Erythroblast (primary cell): Measurements from ENCODE around the gene FARP1.

Experiments used
- GATA1 ChIP-seq: IDR thresholded peaks from 2 replicates; pipeline ENCODE4 v1.6.1; 2011; ENCODE audit warnings: low read depth, mild to moderate bottlenecking, control low read depth, low read length, moderate library complexity
- POLR2A ChIP-seq: IDR thresholded peaks from 2 replicates; pipeline ENCODE4 v1.6.1; 2011; ENCODE audit warnings: mild to moderate bottlenecking, low read length

GRCh38 chr13:98485561-98485960 is 342.7 kb downstream of the FARP1 start:
- TF ChIP-seq POLR2A (no peak), GATA1 (no peak)
